ENCODE data around the gene DCLK2.

- TF ChIP-seq CTCF (tag by site-specific recombination; IDR thresholded peaks at IDR 0.05) (no peak), KLF1 (tag by site-specific recombination; IDR thresholded peaks at IDR 0.05) (no peak), PBX3 (CRISPR knock-in tag; IDR thresholded peaks at IDR 0.05) (no peak), MYNN (tag by site-specific recombination; IDR thresholded peaks at IDR 0.05; ENCODE audit: borderline replicate concordance) (no peak), TRIM28 (IDR thresholded peaks at IDR 0.05; ENCODE audit: borderline replicate concordance, low read length) (no peak), OVOL3 (tag by site-specific recombination; IDR thresholded peaks at IDR 0.05) (no peak), ZNF585B (tag by site-specific recombination; IDR thresholded peaks at IDR 0.05) (no peak), ZNF416 (tag by site-specific recombination; IDR thresholded peaks at IDR 0.05) (no peak), ZNF558 (tag by site-specific recombination; IDR thresholded peaks at IDR 0.05) (no peak), KLF8 (tag by site-specific recombination; IDR thresholded peaks at IDR 0.05) (no peak), ZFHX2 (tag by site-specific recombination; conservative IDR thresholded peaks at IDR 0.05) (no peak), YY1 (tag by site-specific recombination; IDR thresholded peaks at IDR 0.05) (no peak), REST (tag by site-specific recombination; IDR thresholded peaks at IDR 0.05) (no peak)
Observed at GRCh38 chr4:150069353-150069752, 8.9 kb upstream of the DCLK2 start.
